B cell (primary cell): Measurements from ENCODE around the gene C4orf46. TPM values are rescaled to one million over a fixed set of nuclear protein-coding genes. Genes with fewer than 3 reads are reported as not detected.

ENCODE experiments used
- ATAC-seq: fragments of 200-7000 bp; cut with Tn5 transposase; one replicate; pipeline ENCODE4 v1.10.0; 2021; ENCODE audit warnings: low read depth, mild to moderate bottlenecking, moderate number of reproducible peaks, moderate library complexity
- CTCF ChIA-PET: fragments of 350-600 bp; sonication (Branson Sonifier 250); formaldehyde crosslinking; loops from one replicate; lab custom pipeline; 2021; ENCODE audit warnings: antibody characterized with exemption, inconsistent platforms; lab: Charles Lee
- POLR2A ChIA-PET: fragments of 350-600 bp; sonication (Branson Sonifier 250); formaldehyde crosslinking; loops from one replicate; lab custom pipeline; 2021; ENCODE audit warnings: antibody characterized with exemption; lab: Charles Lee
- DNase-seq: peaks from one replicate; pipeline ENCODE4 v3.0.0; 2013
- H2AFZ ChIP-seq: 2 replicates; pipeline ENCODE4 v1.6.1; 2012; ENCODE audit warnings: mild to moderate bottlenecking, low read depth, low read length; ENCODE audit not compliant: insufficient read depth, poor library complexity, severe bottlenecking
- H3K27ac ChIP-seq, 2 donors: 1 replicate in 1 of 2; 2 replicates in 1 of 2; pipeline ENCODE4 v1.5.1; 2012 to 2013; ENCODE audit warnings: low read length in 2 of 2, mild to moderate bottlenecking in 2 of 2, moderate library complexity in 1 of 2
- H3K27me3 ChIP-seq, 4 experiments: fragments of 200-600 bp in 1 of 4; sonication (generic) in 1 of 4; replicated peaks in 1 of 4; 1 replicate in 2 of 4; 2 replicates in 2 of 4; pipeline versions ENCODE4 v1.6.1 to v1.7.0; 2013 to 2016; ENCODE audit warnings: low read length in 3 of 4, mild to moderate bottlenecking in 2 of 4, mixed read lengths in 1 of 4, moderate library complexity in 1 of 4; ENCODE audit not compliant: insufficient read depth in 4 of 4, control insufficient read depth in 3 of 4; ENCODE audit errors: control extremely low read depth in 1 of 4
- H3K36me3 ChIP-seq, 2 experiments: replicated peaks in 1 of 2; 1 replicate in 1 of 2; 2 replicates in 1 of 2; pipeline versions ENCODE4 v1.6.1 to v1.7.1; 2013; ENCODE audit warnings: low read length in 1 of 2; ENCODE audit not compliant: insufficient read depth in 2 of 2, control insufficient read depth in 1 of 2; ENCODE audit errors: control extremely low read depth in 1 of 2, extremely low read depth in 1 of 2
- H3K4me1 ChIP-seq, 2 donors: fragments of 200-600 bp in 1 of 2; sonication (generic) in 1 of 2; 1 replicate in 1 of 2; 2 replicates in 1 of 2; pipeline versions ENCODE4 v1.5.1 to v1.6.1; 2013 to 2017; ENCODE audit warnings: low read length in 2 of 2; ENCODE audit not compliant: control insufficient read depth in 2 of 2, insufficient read depth in 2 of 2
- H3K4me2 ChIP-seq: replicated peaks from 2 replicates; pipeline ENCODE3; 2012; ENCODE audit warnings: mild to moderate bottlenecking, low read depth, low read length; ENCODE audit not compliant: poor library complexity, severe bottlenecking
- H3K4me3 ChIP-seq, 5 experiments: fragments of 200-600 bp in 1 of 5; sonication (generic) in 1 of 5; 1 replicate in 3 of 5; 2 replicates in 2 of 5; pipeline versions ENCODE4 v1.5.1 to v1.7.0; 2011 to 2016; ENCODE audit warnings: low read length in 4 of 5, mild to moderate bottlenecking in 4 of 5, low read depth in 2 of 5, control low read depth in 1 of 5, moderate library complexity in 1 of 5; ENCODE audit not compliant: insufficient read depth in 1 of 5; ENCODE audit errors: control extremely low read depth in 1 of 5, extremely low read depth in 1 of 5
- H3K79me2 ChIP-seq: fragments of 200-600 bp; sonication (generic); one replicate; pipeline ENCODE4 v1.6.0; 2016; ENCODE audit warnings: low read length; ENCODE audit not compliant: control insufficient read depth, insufficient read depth
- H3K9ac ChIP-seq: fragments of 200-600 bp; sonication (generic); 2 replicates; pipeline ENCODE4 v1.6.1; 2017; ENCODE audit warnings: mild to moderate bottlenecking, low read length, moderate library complexity
- H3K9me3 ChIP-seq, 3 donors: one replicate each; pipeline versions ENCODE4 v1.6.1 to v1.7.1; 2013; ENCODE audit warnings: low read length in 2 of 3; ENCODE audit not compliant: control insufficient read depth in 2 of 3, insufficient read depth in 1 of 3; ENCODE audit errors: control extremely low read depth in 1 of 3
- H4K20me1 ChIP-seq: 2 replicates; pipeline ENCODE4 v1.6.0; 2012; ENCODE audit warnings: mild to moderate bottlenecking, low read length; ENCODE audit not compliant: insufficient read depth, control insufficient read depth, poor library complexity, severe bottlenecking
- H3K27ac Mint-ChIP-seq: one replicate; pipeline ENCODE4 v1.8.0; 2021; ENCODE audit warnings: mixed read lengths
- H3K27me3 Mint-ChIP-seq: one replicate; pipeline ENCODE4 v1.8.0; 2021; ENCODE audit warnings: mixed read lengths
- H3K4me1 Mint-ChIP-seq: one replicate; pipeline ENCODE4 v1.8.0; 2021; ENCODE audit warnings: mixed read lengths
- H3K4me3 Mint-ChIP-seq: one replicate; pipeline ENCODE4 v1.8.0; 2021; ENCODE audit warnings: mixed read lengths
- H3K9me3 Mint-ChIP-seq: one replicate; pipeline ENCODE4 v1.8.0; 2022; ENCODE audit warnings: mixed read lengths; ENCODE audit not compliant: insufficient read depth
- EZH2 ChIP-seq: IDR thresholded peaks from 2 replicates; pipeline ENCODE4 v1.6.1; 2012; ENCODE audit warnings: borderline replicate concordance, low read depth, mild to moderate bottlenecking, moderate library complexity, low read length; ENCODE audit not compliant: insufficient read depth, poor library complexity, severe bottlenecking
- WGBS: methylation state at CpG from one replicate; pipeline ENCODE4 v1.1.5; 2013; ENCODE audit warnings: missing lambda C conversion rate; ENCODE audit not compliant: insufficient coverage; 5-methylcytosine and 5-hydroxymethylcytosine counted together
- intact Hi-C: fragments of 100-400 bp; cut with micrococcal nuclease; formaldehyde crosslinking; loops from one replicate; pipeline ENCODE4 v1.10.0; 2022
- polyA plus RNA-seq: library from polyadenylated mRNA; depleted of rRNA; stranded (reverse); fragments of >200 nt; gene quantifications from 2 replicates; pipeline ENCODE4 v1.2.3, GENCODE V29; 2012
- total RNA-seq, 2 donors: library from RNA; stranded (reverse); fragments of 120-200 nt in 1 of 2; gene quantifications; 1 replicate in 1 of 2; 2 replicates in 1 of 2; pipeline versions ENCODE4 v1.2.3 to v1.2.4, GENCODE V29; 2013 to 2022
- TF ChIP-seq, protein P1 (sequence below): fragments of 200-600 bp; IDR thresholded peaks from one replicate; pipeline ENCODE4 v1.8.0; 2022; ENCODE audit warnings: antibody characterized with exemption, mild to moderate bottlenecking

C4orf46 gene
- total and polyA plus RNA-seq, 2 donors (not counting 1 experiment from before 2014, with no cell fraction given), result 3.8 to 4.6 TPM

DNA sequence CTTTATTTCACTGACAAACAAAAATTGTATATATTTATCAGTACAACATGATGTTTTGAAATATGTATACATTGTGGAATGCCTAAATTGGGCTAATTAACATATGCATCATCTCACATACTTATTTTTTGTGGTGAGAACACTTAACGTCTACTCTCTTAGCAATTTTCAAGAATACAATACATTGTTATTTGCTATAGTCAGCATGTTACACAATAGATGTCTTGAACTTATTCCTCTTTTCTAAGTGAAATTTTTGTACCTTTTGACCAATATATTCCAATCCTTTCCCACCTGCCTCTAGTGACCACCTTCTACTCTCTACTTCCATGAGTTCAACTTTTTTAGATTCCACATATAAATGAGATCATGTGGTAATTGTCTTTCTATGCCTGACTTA lies 35.1 kb downstream of the C4orf46 start:
- H3K27me3 Mint-ChIP-seq, result peaks cover 23% of the 10 kb centered on the region
- H3K27ac ChIP-seq, result no peak overlapping the region
- TF ChIP-seq EZH2, result no peak
- TF ChIP-seq, protein P1, sequence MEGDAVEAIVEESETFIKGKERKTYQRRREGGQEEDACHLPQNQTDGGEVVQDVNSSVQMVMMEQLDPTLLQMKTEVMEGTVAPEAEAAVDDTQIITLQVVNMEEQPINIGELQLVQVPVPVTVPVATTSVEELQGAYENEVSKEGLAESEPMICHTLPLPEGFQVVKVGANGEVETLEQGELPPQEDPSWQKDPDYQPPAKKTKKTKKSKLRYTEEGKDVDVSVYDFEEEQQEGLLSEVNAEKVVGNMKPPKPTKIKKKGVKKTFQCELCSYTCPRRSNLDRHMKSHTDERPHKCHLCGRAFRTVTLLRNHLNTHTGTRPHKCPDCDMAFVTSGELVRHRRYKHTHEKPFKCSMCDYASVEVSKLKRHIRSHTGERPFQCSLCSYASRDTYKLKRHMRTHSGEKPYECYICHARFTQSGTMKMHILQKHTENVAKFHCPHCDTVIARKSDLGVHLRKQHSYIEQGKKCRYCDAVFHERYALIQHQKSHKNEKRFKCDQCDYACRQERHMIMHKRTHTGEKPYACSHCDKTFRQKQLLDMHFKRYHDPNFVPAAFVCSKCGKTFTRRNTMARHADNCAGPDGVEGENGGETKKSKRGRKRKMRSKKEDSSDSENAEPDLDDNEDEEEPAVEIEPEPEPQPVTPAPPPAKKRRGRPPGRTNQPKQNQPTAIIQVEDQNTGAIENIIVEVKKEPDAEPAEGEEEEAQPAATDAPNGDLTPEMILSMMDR, result no peak
- no peaks in the 10 kb centered on the region for H3K4me1 Mint-ChIP-seq
- no peak overlapping the region for H3K4me3 Mint-ChIP-seq
- H3K4me2 ChIP-seq, result no peak overlapping the region
- H3K4me1 ChIP-seq, result no peaks in the 10 kb centered on the region
- intact Hi-C loops, result no loop called here
- no peak overlapping the region for H3K4me3 ChIP-seq
- POLR2A ChIA-PET, result no interaction called here
- H3K79me2 ChIP-seq, result no peaks in the 10 kb centered on the region
- no peak overlapping the region for H2AFZ ChIP-seq
- no peak overlapping the region for H3K27ac Mint-ChIP-seq
- no peaks in the 10 kb centered on the region for H3K36me3 ChIP-seq
- CTCF ChIA-PET, result no interaction called here
- no peaks in the 10 kb centered on the region for H4K20me1 ChIP-seq
- H3K9me3 Mint-ChIP-seq, result no peaks in the 10 kb centered on the region
- no peaks in the 10 kb centered on the region for H3K9me3 ChIP-seq
- WGBS, result no CpG with 5 or more reads among the region's 1 CpG
- DNase-seq, result no peak
- H3K27me3 ChIP-seq, result no peaks in the 10 kb centered on the region
- ATAC-seq, result no peak
- H3K9ac ChIP-seq, result no peak overlapping the region

DNA sequence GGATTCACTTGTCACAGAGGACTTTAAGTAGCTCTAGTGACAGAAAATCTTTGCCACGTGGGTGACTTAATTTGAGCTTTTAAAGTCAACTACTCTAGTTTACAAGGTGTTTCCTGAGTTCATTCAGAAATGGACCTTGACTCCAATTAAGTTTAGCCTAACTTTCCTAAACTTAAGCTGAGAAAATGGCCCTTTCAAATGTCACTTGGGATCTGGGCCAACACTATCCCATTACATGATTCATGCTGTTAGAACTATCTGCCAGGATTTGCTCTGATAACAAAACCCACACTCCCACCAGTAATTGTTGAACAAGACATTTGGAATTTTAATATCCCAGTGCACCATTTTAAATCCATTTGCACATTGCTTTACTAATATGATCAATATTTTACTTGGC lies 40.8 kb downstream of the C4orf46 start:
- Mint-ChIP-seq H3K27me3 (peaks cover 10% of the 10 kb centered on the region), H3K4me3 (no peak overlapping the region), H3K9me3 (no peaks in the 10 kb centered on the region), H3K4me1 (no peaks in the 10 kb centered on the region), H3K27ac (no peak overlapping the region)
- Histone ChIP-seq H3K4me3 (no peak overlapping the region), H3K27me3 (no peaks in the 10 kb centered on the region), H3K9ac (no peak overlapping the region), H3K9me3 (no peaks in the 10 kb centered on the region), H4K20me1 (no peaks in the 10 kb centered on the region), H3K4me2 (no peak overlapping the region), H3K79me2 (no peaks in the 10 kb centered on the region), H3K27ac (no peak overlapping the region), H3K4me1 (no peaks in the 10 kb centered on the region), H2AFZ (no peak overlapping the region), H3K36me3 (no peaks in the 10 kb centered on the region)
- no CpG with 5 or more reads among the region's 1 CpG for WGBS
- ChIA-PET CTCF (no interaction called here), POLR2A (no interaction called here)
- intact Hi-C loops, result no loop called here
- ATAC-seq (no peak), DNase-seq (no peak)
- TF ChIP-seq EZH2, result no peak
- TF ChIP-seq, protein P1, result no peak
